ENCODE data around the gene CD40. TPM values are rescaled to one million over a fixed set of nuclear protein-coding genes. Genes with fewer than 3 reads are reported as not detected.
A peak's percentile ranks its signal among the peaks of the same experiment; 100 is the strongest.

Gene CD40
- total and polyA plus RNA-seq, 2 experiments from 2014 or later: 2.5 to 2.8 TPM

DNA sequence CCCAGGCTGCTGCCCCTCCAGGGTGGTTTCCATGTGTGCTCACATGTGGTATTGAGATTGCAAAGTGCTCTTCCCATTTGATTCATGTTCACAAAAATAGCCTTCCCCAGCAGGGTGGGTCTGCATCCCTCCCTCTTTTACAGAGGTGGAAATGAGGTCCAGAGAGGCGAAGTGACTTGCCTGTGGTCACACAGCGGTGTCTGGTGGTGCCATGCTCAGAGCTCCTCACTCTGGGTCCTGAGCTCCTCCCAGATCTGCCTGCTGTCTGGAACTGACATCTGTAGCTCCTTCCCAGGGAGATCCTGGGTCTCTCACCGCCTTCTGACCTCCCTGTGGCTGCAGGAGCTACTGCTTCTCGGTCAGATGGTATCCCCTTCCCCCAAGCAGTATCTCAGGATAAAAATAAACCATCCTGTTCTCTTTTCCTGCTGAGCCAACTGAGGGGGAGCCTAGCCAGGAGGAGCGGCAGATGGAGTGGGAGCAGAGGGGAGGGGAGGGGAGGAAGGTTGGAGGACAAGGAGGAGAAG lies 11.9 kb downstream of the CD40 start:
- H3F3A ChIP-seq (ENCODE audit: insufficient read depth): no peaks in the 10 kb centered on the region
- 8 to 12% methylated on average over 5 of the region's 5 CpGs for WGBS, 2 experiments (ENCODE audit: low coverage in 1 of 2, low lambda C conversion rate in 2 of 2, missing lambda C conversion rate in 2 of 2)
- no peaks in the 10 kb centered on the region for H3K4me1 ChIP-seq (ENCODE audit: insufficient read depth)
- H3K9ac ChIP-seq: no peak overlapping the region
- H3K27ac ChIP-seq: no peak overlapping the region
- no peaks in the 10 kb centered on the region for H4K20me1 ChIP-seq (ENCODE audit: insufficient read depth)
- no peaks in the 10 kb centered on the region for H3K36me3 ChIP-seq (ENCODE audit: low read depth)
- TF ChIP-seq EZH2phosphoT487 (IDR thresholded peaks at IDR 0.05; ENCODE audit: insufficient read depth, low read depth) (no peak), EZH2 (IDR thresholded peaks at IDR 0.05; ENCODE audit: insufficient read depth, poor library complexity, severe bottlenecking) (no peak)
- H3K27me3 ChIP-seq (replicated peaks; ENCODE audit: insufficient read depth): peaks cover 30% of the 10 kb centered on the region
- no peaks in the 10 kb centered on the region for H3K9me2 ChIP-seq (ENCODE audit: insufficient read depth)
- no peaks in the 10 kb centered on the region for H3K79me2 ChIP-seq (ENCODE audit: insufficient read depth)
- no peak overlapping the region for H2AFZ ChIP-seq
- in situ Hi-C loops (cut with MboI): loop anchor here (10.0 to 25.0 kb wide), 2 partner anchors 215 to 307 kb away; no protein-coding TSS in a partner anchor
- H3K9me3 ChIP-seq (ENCODE audit: low read depth): no peaks in the 10 kb centered on the region
- DNase-seq: no peak
- no peak overlapping the region for H3K4me3 ChIP-seq
- H3K4me2 ChIP-seq (ENCODE audit: unreplicated experiment): no peak overlapping the region

DNA sequence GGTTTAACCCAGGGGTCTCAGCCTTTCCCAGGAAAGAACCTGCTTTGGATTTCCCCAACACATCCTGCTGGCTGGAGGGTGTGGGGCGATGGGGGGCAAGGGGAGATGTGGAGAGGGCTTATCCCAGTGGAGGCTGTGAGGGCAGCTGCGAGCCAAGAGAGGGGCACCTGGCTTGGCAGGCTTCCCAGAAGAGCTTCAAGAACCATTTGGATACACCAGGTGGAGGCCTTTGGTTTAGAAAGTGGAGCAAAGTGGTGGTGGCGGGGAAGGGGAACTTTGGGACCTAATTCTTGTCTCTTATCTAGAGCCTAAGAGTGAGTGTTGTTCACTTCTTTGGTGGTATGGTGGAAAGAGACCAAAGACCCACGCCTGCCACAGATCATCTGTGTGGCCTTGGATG lies 12.4 kb downstream of the CD40 start:
- 54% methylated on average over 4 of the region's 4 CpGs for whole genome bisulfite sequencing, 2 experiments (ENCODE audit: low coverage in 1 of 2, low lambda C conversion rate in 2 of 2, missing lambda C conversion rate in 2 of 2)
- H3K27ac ChIP-seq: no peak overlapping the region
- H3K27me3 ChIP-seq (replicated peaks; ENCODE audit: insufficient read depth): peaks cover 30% of the 10 kb centered on the region

DNA sequence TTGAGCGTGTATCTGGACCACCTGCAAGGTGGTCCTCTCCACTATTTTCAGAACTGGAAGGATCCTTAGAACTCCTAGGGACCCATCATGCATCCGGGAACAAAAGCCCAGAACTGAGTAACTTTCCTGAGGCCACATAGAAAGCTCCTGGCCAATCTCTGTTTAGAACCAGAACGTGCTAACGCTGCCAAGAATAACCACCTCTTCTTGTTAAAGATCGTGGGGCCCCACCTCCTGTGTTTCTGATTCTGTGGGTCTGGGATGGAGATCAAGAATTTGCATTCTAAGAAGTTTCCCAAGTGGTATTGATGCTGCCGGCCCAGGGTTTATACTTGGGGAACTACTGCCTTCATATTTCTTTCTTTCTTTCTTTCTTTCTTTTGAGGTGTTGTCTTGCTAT lies 13.3 kb downstream of the CD40 start:
- TF ChIP-seq EZH2 (IDR thresholded peaks at IDR 0.05; ENCODE audit: insufficient read depth, poor library complexity, severe bottlenecking) (no peak), EZH2phosphoT487 (IDR thresholded peaks at IDR 0.05; ENCODE audit: insufficient read depth, low read depth) (no peak)
- Histone ChIP-seq H3K27ac (no peak overlapping the region), H3K4me1 (ENCODE audit: insufficient read depth) (no peaks in the 10 kb centered on the region), H2AFZ (no peak overlapping the region), H3K27me3 (replicated peaks; ENCODE audit: insufficient read depth) (peaks cover 30% of the 10 kb centered on the region), H3K79me2 (ENCODE audit: insufficient read depth) (no peaks in the 10 kb centered on the region), H3K9me3 (ENCODE audit: low read depth) (no peaks in the 10 kb centered on the region), H3F3A (ENCODE audit: insufficient read depth) (no peaks in the 10 kb centered on the region), H3K9ac (no peak overlapping the region), H3K4me3 (no peak overlapping the region), H3K9me2 (ENCODE audit: insufficient read depth) (no peaks in the 10 kb centered on the region), H4K20me1 (ENCODE audit: insufficient read depth) (no peaks in the 10 kb centered on the region), H3K4me2 (ENCODE audit: unreplicated experiment) (no peak overlapping the region), H3K36me3 (ENCODE audit: low read depth) (no peaks in the 10 kb centered on the region)
- 14 to 30% methylated on average over 6 of the region's 6 CpGs for WGBS, 2 experiments (ENCODE audit: low coverage in 1 of 2, low lambda C conversion rate in 2 of 2, missing lambda C conversion rate in 2 of 2)
- in situ Hi-C loops (cut with MboI): loop anchor here (10.0 to 25.0 kb wide), 2 partner anchors 213 to 306 kb away; no protein-coding TSS in a partner anchor
- peak; percentile 35 for DNase-seq

More for the DNA sequence above, 12.4 kb downstream of the CD40 start:
- H3K9me2 ChIP-seq (ENCODE audit: insufficient read depth): no peaks in the 10 kb centered on the region
- H3K9me3 ChIP-seq (ENCODE audit: low read depth): no peaks in the 10 kb centered on the region
- H3K36me3 ChIP-seq (ENCODE audit: low read depth): no peaks in the 10 kb centered on the region
- H3K4me2 ChIP-seq (ENCODE audit: unreplicated experiment): no peak overlapping the region
- TF ChIP-seq EZH2 (IDR thresholded peaks at IDR 0.05; ENCODE audit: insufficient read depth, poor library complexity, severe bottlenecking) (no peak), EZH2phosphoT487 (IDR thresholded peaks at IDR 0.05; ENCODE audit: insufficient read depth, low read depth) (no peak)
- no peaks in the 10 kb centered on the region for H4K20me1 ChIP-seq (ENCODE audit: insufficient read depth)
- no peaks in the 10 kb centered on the region for H3K4me1 ChIP-seq (ENCODE audit: insufficient read depth)
- no peak overlapping the region for H2AFZ ChIP-seq
- H3K9ac ChIP-seq: no peak overlapping the region
- no peaks in the 10 kb centered on the region for H3K79me2 ChIP-seq (ENCODE audit: insufficient read depth)
- in situ Hi-C loops (cut with MboI): loop anchor here (10.0 to 25.0 kb wide), 2 partner anchors 214 to 307 kb away; no protein-coding TSS in a partner anchor
- no peaks in the 10 kb centered on the region for H3F3A ChIP-seq (ENCODE audit: insufficient read depth)
- no peak overlapping the region for H3K4me3 ChIP-seq
- no peak for DNase-seq

DNA sequence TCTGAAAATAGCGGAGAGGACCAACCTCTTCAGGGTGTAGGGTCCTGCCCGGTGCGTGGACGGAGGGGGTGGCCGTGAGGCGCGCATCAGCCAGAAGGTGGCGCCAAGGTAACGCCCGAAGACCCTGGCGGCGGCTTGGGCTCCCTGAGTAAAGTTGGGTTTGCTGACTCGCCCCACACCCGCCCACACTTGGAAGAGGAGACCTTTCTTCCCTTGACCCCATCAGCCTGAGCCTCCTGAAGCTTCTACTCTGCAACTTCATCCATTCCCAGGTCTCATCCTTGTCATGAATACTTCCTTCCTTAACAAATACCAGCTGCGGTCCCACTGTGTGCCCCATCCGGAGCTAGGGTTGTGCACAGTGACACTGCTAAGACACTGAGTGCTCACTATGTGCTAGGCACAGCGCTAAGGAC lies 14.6 kb downstream of the CD40 start:
- 7% methylated on average over 17 of the region's 17 CpGs for WGBS, 2 experiments (ENCODE audit: low coverage in 1 of 2, low lambda C conversion rate in 2 of 2, missing lambda C conversion rate in 2 of 2)
- Histone ChIP-seq H3K9ac (no peak overlapping the region), H3K4me3 (no peak overlapping the region), H4K20me1 (ENCODE audit: insufficient read depth) (no peaks in the 10 kb centered on the region), H2AFZ (no peak overlapping the region), H3K36me3 (ENCODE audit: low read depth) (no peaks in the 10 kb centered on the region), H3K79me2 (ENCODE audit: insufficient read depth) (no peaks in the 10 kb centered on the region), H3K27me3 (replicated peaks; ENCODE audit: insufficient read depth) (peaks cover 29% of the 10 kb centered on the region), H3K9me2 (ENCODE audit: insufficient read depth) (no peaks in the 10 kb centered on the region), H3F3A (ENCODE audit: insufficient read depth) (no peaks in the 10 kb centered on the region), H3K9me3 (ENCODE audit: low read depth) (no peaks in the 10 kb centered on the region), H3K27ac (no peak overlapping the region), H3K4me2 (ENCODE audit: unreplicated experiment) (no peak overlapping the region), H3K4me1 (ENCODE audit: insufficient read depth) (no peaks in the 10 kb centered on the region)
- peak; percentile 79 for DNase-seq
- TF ChIP-seq EZH2 (IDR thresholded peaks at IDR 0.05; ENCODE audit: insufficient read depth, poor library complexity, severe bottlenecking) (no peak), EZH2phosphoT487 (IDR thresholded peaks at IDR 0.05; ENCODE audit: insufficient read depth, low read depth) (no peak)
- in situ Hi-C loops (cut with MboI): loop anchor here (10.0 to 25.0 kb wide), 2 partner anchors 212 to 305 kb away; no protein-coding TSS in a partner anchor

All from GM23248 (cell line).